Ovary (tissue), 3 donors: ENCODE measurements around the gene DBF4.
"Not testable (repeated sequence)": the region's sequence is repeated elsewhere in the genome, so short reads cannot be mapped to it uniquely, and the experiment has no call there.

ENCODE experiments used
- POLR2A ChIP-seq: fragments of 450-650 bp; IDR thresholded peaks from one replicate; pipeline ENCODE4 v1.6.1; 2017; ENCODE audit warnings: antibody characterized with exemption, mild to moderate bottlenecking, moderate library complexity
- TF ChIP-seq, protein P1 (sequence below), 3 donors: fragments of 450-650 bp in 2 of 3; fragments of 200-600 bp in 1 of 3; IDR thresholded peaks; one replicate each; pipeline versions ENCODE4 v1.5.1 to v1.8.0; 2016 to 2022; ENCODE audit warnings: antibody characterized with exemption in 3 of 3, mild to moderate bottlenecking in 1 of 3
- donor health status: DM: no; HTN: no; CAD: no.

DNA sequence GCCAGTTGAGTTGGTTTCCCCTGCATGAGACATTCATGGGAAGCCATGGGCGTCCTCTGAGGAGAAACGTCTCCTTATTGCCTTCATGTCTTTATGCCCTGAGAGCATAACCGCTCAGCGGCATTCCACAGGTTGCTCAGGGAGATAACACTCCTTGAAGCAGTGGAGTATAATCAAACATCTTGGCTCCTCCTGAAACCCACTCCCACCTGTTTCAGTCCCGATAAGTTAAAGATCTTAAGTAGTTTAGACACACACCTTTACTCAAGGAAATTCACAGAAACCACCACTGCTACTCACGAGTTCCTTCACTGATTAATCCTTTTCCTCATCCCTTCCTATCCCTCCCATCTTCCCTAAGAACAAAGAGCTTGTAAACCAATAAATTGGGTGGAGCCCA is 9.8 kb upstream of the DBF4 start:
- TF ChIP-seq, protein P1, sequence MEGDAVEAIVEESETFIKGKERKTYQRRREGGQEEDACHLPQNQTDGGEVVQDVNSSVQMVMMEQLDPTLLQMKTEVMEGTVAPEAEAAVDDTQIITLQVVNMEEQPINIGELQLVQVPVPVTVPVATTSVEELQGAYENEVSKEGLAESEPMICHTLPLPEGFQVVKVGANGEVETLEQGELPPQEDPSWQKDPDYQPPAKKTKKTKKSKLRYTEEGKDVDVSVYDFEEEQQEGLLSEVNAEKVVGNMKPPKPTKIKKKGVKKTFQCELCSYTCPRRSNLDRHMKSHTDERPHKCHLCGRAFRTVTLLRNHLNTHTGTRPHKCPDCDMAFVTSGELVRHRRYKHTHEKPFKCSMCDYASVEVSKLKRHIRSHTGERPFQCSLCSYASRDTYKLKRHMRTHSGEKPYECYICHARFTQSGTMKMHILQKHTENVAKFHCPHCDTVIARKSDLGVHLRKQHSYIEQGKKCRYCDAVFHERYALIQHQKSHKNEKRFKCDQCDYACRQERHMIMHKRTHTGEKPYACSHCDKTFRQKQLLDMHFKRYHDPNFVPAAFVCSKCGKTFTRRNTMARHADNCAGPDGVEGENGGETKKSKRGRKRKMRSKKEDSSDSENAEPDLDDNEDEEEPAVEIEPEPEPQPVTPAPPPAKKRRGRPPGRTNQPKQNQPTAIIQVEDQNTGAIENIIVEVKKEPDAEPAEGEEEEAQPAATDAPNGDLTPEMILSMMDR (IDR thresholded peaks at IDR 0.05): not testable (repeated sequence)
- TF ChIP-seq POLR2A: not testable (repeated sequence)
